H9 (cell line): Measurements from ENCODE around the gene CDH16. TPM values are rescaled to one million over a fixed set of nuclear protein-coding genes. Genes with fewer than 3 reads are reported as not detected.

Source experiments
- DNase-seq: peaks from one replicate; pipeline ENCODE4 v3.0.0-alpha.2; 2017
- H2AFZ ChIP-seq: one replicate; pipeline ENCODE4 v1.6.1; 2013; ENCODE audit warnings: mild to moderate bottlenecking, low read length, control low read depth, moderate library complexity
- H2AK5ac ChIP-seq: 2 replicates; pipeline ENCODE4 v1.6.1; 2013; ENCODE audit warnings: low read length, control low read depth, mixed read lengths; ENCODE audit not compliant: insufficient read length
- H2BK120ac ChIP-seq: one replicate; pipeline ENCODE4 v1.6.1; 2013; ENCODE audit warnings: low read depth, mild to moderate bottlenecking, low read length, control low read depth, inconsistent platforms; ENCODE audit not compliant: poor library complexity, severe bottlenecking
- H2BK12ac ChIP-seq: 2 replicates; pipeline ENCODE4 v1.6.1; 2013; ENCODE audit warnings: low read length, control low read depth, mixed read lengths, low read depth; ENCODE audit not compliant: insufficient read length
- H2BK15ac ChIP-seq: 2 replicates; pipeline ENCODE4 v1.6.1; 2013; ENCODE audit warnings: low read depth, low read length, control low read depth
- H2BK20ac ChIP-seq: one replicate; pipeline ENCODE4 v1.6.1; 2013; ENCODE audit warnings: low read depth, mild to moderate bottlenecking, low read length, control low read depth, inconsistent platforms; ENCODE audit not compliant: poor library complexity, severe bottlenecking
- H2BK5ac ChIP-seq: 2 replicates; pipeline ENCODE4 v1.6.1; 2013; ENCODE audit warnings: low read length, control low read depth, mixed read lengths; ENCODE audit not compliant: insufficient read length
- H3K14ac ChIP-seq: 2 replicates; pipeline ENCODE4 v1.6.1; 2013; ENCODE audit warnings: low read length, control low read depth; ENCODE audit not compliant: insufficient read depth
- H3K18ac ChIP-seq: 2 replicates; pipeline ENCODE4 v1.6.1; 2013; ENCODE audit warnings: low read depth, mild to moderate bottlenecking, mixed read lengths, low read length, control low read depth; ENCODE audit not compliant: insufficient read length
- H3K23ac ChIP-seq: 2 replicates; pipeline ENCODE4 v1.6.1; 2013; ENCODE audit warnings: low read length, control low read depth, mixed read lengths, low read depth; ENCODE audit not compliant: insufficient read length
- H3K23me2 ChIP-seq: 2 replicates; pipeline ENCODE4 v1.6.1; 2013; ENCODE audit warnings: low read depth, mild to moderate bottlenecking, mixed read lengths, low read length, control low read depth; ENCODE audit not compliant: insufficient read length, poor library complexity, severe bottlenecking
- H3K27ac ChIP-seq: 2 replicates; pipeline ENCODE4 v1.5.1; 2013; ENCODE audit warnings: low read length, control low read depth, mixed read lengths, low read depth; ENCODE audit not compliant: insufficient read length
- H3K27me3 ChIP-seq: 2 replicates; pipeline ENCODE4 v1.6.1; 2013; ENCODE audit warnings: low read length, control low read depth, inconsistent platforms; ENCODE audit not compliant: insufficient read depth
- H3K4ac ChIP-seq: 2 replicates; pipeline ENCODE4 v1.6.1; 2013; ENCODE audit warnings: low read depth, mild to moderate bottlenecking, control low read depth, inconsistent platforms, low read length, moderate library complexity
- H3K4me1 ChIP-seq: 2 replicates; pipeline ENCODE4 v1.6.1; 2013; ENCODE audit warnings: low read length, control low read depth, inconsistent platforms; ENCODE audit not compliant: insufficient read depth
- H3K4me2 ChIP-seq: 2 replicates; pipeline ENCODE4 v1.6.1; 2013; ENCODE audit warnings: low read length, control low read depth, mixed read lengths; ENCODE audit not compliant: insufficient read length, insufficient read depth
- H3K56ac ChIP-seq: 2 replicates; pipeline ENCODE4 v1.6.1; 2013; ENCODE audit warnings: low read depth, mild to moderate bottlenecking, mixed read lengths, low read length, control low read depth; ENCODE audit not compliant: insufficient read length
- H3K79me1 ChIP-seq: 2 replicates; pipeline ENCODE4 v1.6.1; 2013; ENCODE audit warnings: low read depth, mild to moderate bottlenecking, moderate library complexity, low read length, control low read depth, inconsistent platforms; ENCODE audit not compliant: insufficient read depth, poor library complexity, severe bottlenecking
- H3K79me2 ChIP-seq: 2 replicates; pipeline ENCODE4 v1.6.1; 2013; ENCODE audit warnings: low read length, control low read depth, inconsistent platforms; ENCODE audit not compliant: insufficient read depth
- H3K9ac ChIP-seq: 2 replicates; pipeline ENCODE4 v1.6.1; 2013; ENCODE audit warnings: low read length, control low read depth, mixed read lengths; ENCODE audit not compliant: insufficient read length; ENCODE audit errors: extremely low read depth
- H3K9me3 ChIP-seq: one replicate; pipeline ENCODE4 v1.6.1; 2013; ENCODE audit warnings: low read depth, low read length, inconsistent platforms; ENCODE audit not compliant: control insufficient read depth
- H3T11ph ChIP-seq: one replicate; pipeline ENCODE4 v1.6.1; 2013; ENCODE audit warnings: mild to moderate bottlenecking, low read length, control low read depth, inconsistent platforms
- H4K20me1 ChIP-seq: one replicate; pipeline ENCODE4 v1.6.1; 2013; ENCODE audit not compliant: control insufficient read depth, insufficient read length, insufficient read depth
- H4K5ac ChIP-seq: 2 replicates; pipeline ENCODE4 v1.6.1; 2013; ENCODE audit warnings: low read depth, mild to moderate bottlenecking, mixed read lengths, low read length, control low read depth; ENCODE audit not compliant: insufficient read length
- H4K8ac ChIP-seq: replicated peaks from 2 replicates; pipeline ENCODE4 v1.6.1; 2013; ENCODE audit warnings: low read length, control low read depth, mixed read lengths, low read depth; ENCODE audit not compliant: insufficient read length
- H4K91ac ChIP-seq: 2 replicates; pipeline ENCODE4 v1.6.1; 2013; ENCODE audit warnings: low read depth, mild to moderate bottlenecking, moderate library complexity, mixed read lengths, low read length, control low read depth; ENCODE audit not compliant: insufficient read length
- H3K27ac Mint-ChIP-seq, 3 experiments: 2 replicates in 2 of 3; 3 replicates in 1 of 3; pipeline ENCODE4 v1.8.0; 2020 to 2021; ENCODE audit warnings: mixed read lengths in 3 of 3, mild to moderate bottlenecking in 1 of 3, moderate library complexity in 1 of 3
- H3K27me3 Mint-ChIP-seq: 2 replicates; pipeline ENCODE4 v1.8.0; 2021; ENCODE audit warnings: low read depth, mild to moderate bottlenecking, moderate library complexity, mixed read lengths
- H3K36me3 Mint-ChIP-seq, 3 experiments: 2 replicates in 2 of 3; 3 replicates in 1 of 3; pipeline ENCODE4 v1.8.0; 2020 to 2021; ENCODE audit warnings: low read depth in 3 of 3, mixed read lengths in 3 of 3; ENCODE audit not compliant: insufficient read depth in 1 of 3
- H3K4me1 Mint-ChIP-seq, 2 experiments: 2 replicates each; pipeline ENCODE4 v1.8.0; 2020; ENCODE audit warnings: mixed read lengths in 2 of 2
- H3K4me3 Mint-ChIP-seq, 2 experiments: 2 replicates in 1 of 2; 3 replicates in 1 of 2; pipeline ENCODE4 v1.8.0; 2020 to 2021; ENCODE audit warnings: mild to moderate bottlenecking in 2 of 2, mixed read lengths in 2 of 2, moderate library complexity in 1 of 2
- H3K9me3 Mint-ChIP-seq, 2 experiments: 2 replicates in 1 of 2; 3 replicates in 1 of 2; pipeline ENCODE4 v1.8.0; 2020; ENCODE audit warnings: mild to moderate bottlenecking in 2 of 2, mixed read lengths in 2 of 2, moderate library complexity in 1 of 2
- CTCF ChIP-seq: fragments of 200-600 bp; sonication (generic); conservative IDR thresholded peaks from 3 replicates; pipeline ENCODE4 v1.8.0; 2021; ENCODE audit warnings: antibody characterized with exemption, mild to moderate bottlenecking
- WGBS: extraction: QIAGEN DNeasy Blood & Tissue Kit; methylation state at CpG from one replicate; pipeline ENCODE4 v1.1.7; 2013; ENCODE audit warnings: missing lambda C conversion rate, low lambda C conversion rate, mixed read lengths; ENCODE audit not compliant: insufficient read length; ENCODE audit errors: extremely low coverage; 5-methylcytosine and 5-hydroxymethylcytosine counted together
- total RNA-seq: library from RNA; stranded (reverse); gene quantifications from 2 replicates; pipeline ENCODE4 v1.2.1, GENCODE V29; 2021

CDH16 gene
- total RNA-seq, 1 experiment from 2014 or later = not detected

GRCh38 chr16:66946541-66946940, 27.9 kb upstream of the CDH16 start:
- peaks cover 5% of the 10 kb centered on the region for H3K27me3 Mint-ChIP-seq
- Histone ChIP-seq H3K56ac (no peak overlapping the region), H3T11ph (no peak overlapping the region), H3K23ac (no peak overlapping the region), H3K9me3 (no peaks in the 10 kb centered on the region), H3K27me3 (peaks cover 14% of the 10 kb centered on the region; the same call in 1 of the 2 replicates), H2BK12ac (no peak overlapping the region), H3K79me2 (no peaks in the 10 kb centered on the region), H3K9ac (no peak overlapping the region), H3K18ac (no peak overlapping the region), H3K14ac (no peak overlapping the region), H2BK120ac (no peak overlapping the region), H3K4ac (no peak overlapping the region), H3K4me2 (no peak overlapping the region), H3K4me1 (no peaks in the 10 kb centered on the region), H4K20me1 (no peaks in the 10 kb centered on the region), H4K91ac (no peak overlapping the region), H3K23me2 (no peaks in the 10 kb centered on the region), H2AK5ac (no peak overlapping the region), H2BK15ac (no peak overlapping the region), H4K5ac (no peak overlapping the region), H2BK5ac (no peak overlapping the region), H3K27ac (no peak overlapping the region), H2AFZ (no peak overlapping the region), H4K8ac (no peak overlapping the region), H3K79me1 (no peaks in the 10 kb centered on the region), H2BK20ac (no peak overlapping the region)
- peaks cover 2 to 4% of the 10 kb centered on the region in 2 experiments; a peak in 2 of 4 replicates for H3K4me1 Mint-ChIP-seq
- no peak for DNase-seq
- peaks cover 4% of the 10 kb centered on the region in 2 experiments; a peak in 3 of 5 replicates for H3K9me3 Mint-ChIP-seq
- no CpG with 5 or more reads among the region's 7 CpGs for WGBS
- H3K27ac Mint-ChIP-seq = no peak overlapping the region
- H3K36me3 Mint-ChIP-seq = peaks cover 7 to 24% (median 23%) of the 10 kb centered on the region in 3 experiments; a peak in 6 of 7 replicates
- no peak for TF ChIP-seq CTCF
- no peak overlapping the region for H3K4me3 Mint-ChIP-seq
